Brain microvascular endothelial cell (primary cell): ENCODE results near the gene CACNA2D2.

Experiments used
- DNase-seq: peaks from one replicate; pipeline ENCODE4 v3.0.0-alpha.2; 2020
- H3K27ac ChIP-seq: fragments of 250-450 bp; sonication (Bioruptor Pico); 2 replicates; pipeline ENCODE4 v1.5.1; 2020; ENCODE audit warnings: mild to moderate bottlenecking, moderate library complexity
- H3K27me3 ChIP-seq: fragments of 250-450 bp; sonication (Bioruptor Pico); replicated peaks from 2 replicates; pipeline ENCODE4 v1.5.1; 2020; ENCODE audit warnings: mild to moderate bottlenecking
- H3K36me3 ChIP-seq: fragments of 250-450 bp; sonication (Bioruptor Pico); replicated peaks from 2 replicates; pipeline ENCODE4 v1.5.1; 2020; ENCODE audit warnings: mild to moderate bottlenecking
- H3K4me3 ChIP-seq: 2 replicates; pipeline ENCODE4 v1.5.1; 2011; ENCODE audit warnings: low read depth, mild to moderate bottlenecking, control low read depth, low read length, moderate library complexity
- CTCF ChIP-seq: IDR thresholded peaks from 2 replicates; pipeline ENCODE4 v1.5.1; 2011; ENCODE audit warnings: low read depth, mild to moderate bottlenecking, moderate library complexity, low read length, control low read depth, inconsistent platforms; ENCODE audit errors: missing control alignments
- in situ Hi-C: cut with HindIII; loops from 2 replicates; pipeline ENCODE4 v1.10.0; 2017; ENCODE audit warnings: low sequenced_read_pairs, low pct_ligation_motif_present

CACNA2D2 gene

GRCh38 chr3:50342813-50343633 is 160.4 kb downstream of the CACNA2D2 start:
- peak; percentile 34 for TF ChIP-seq CTCF
- H3K27ac ChIP-seq: no peak overlapping the region
- no peaks in the 10 kb centered on the region for H3K27me3 ChIP-seq
- DNase-seq: no peak
- H3K4me3 ChIP-seq: no peak overlapping the region
- peaks cover 2% of the 10 kb centered on the region for H3K36me3 ChIP-seq
- in situ Hi-C loops: no loop called here

GRCh38 chr3:50341996-50342650 is 161.3 kb downstream of the CACNA2D2 start:
- Histone ChIP-seq H3K4me3 (no peak overlapping the region), H3K27ac (no peak overlapping the region), H3K27me3 (no peaks in the 10 kb centered on the region), H3K36me3 (no peaks in the 10 kb centered on the region)
- no peak for DNase-seq
- no peak for TF ChIP-seq CTCF
- in situ Hi-C loops: no loop called here

- in situ Hi-C loops: no loop called here
- no peak for TF ChIP-seq CTCF
- no peak for DNase-seq
- no peak overlapping the region for H3K27ac ChIP-seq
- no peaks in the 10 kb centered on the region for H3K27me3 ChIP-seq
- H3K36me3 ChIP-seq: no peaks in the 10 kb centered on the region
- H3K4me3 ChIP-seq: peak overlapping the region; percentile 57
Observed at GRCh38 chr3:50341537-50341936, 161.9 kb downstream of the CACNA2D2 start.

GRCh38 chr3:50340448-50341329 is 162.7 kb downstream of the CACNA2D2 start, which contains the start of gene RASSF1:
TSS of gene RASSF1 (minus strand) at chr3:50340836. CDS start at chr3:50340805, 31 bp downstream.
- peak within 1 kb of the TSS; percentile 45 for H3K27ac ChIP-seq
- in situ Hi-C loops: no loop called here
- no peak for DNase-seq
- peak within 1 kb of the TSS; percentile 57 for H3K4me3 ChIP-seq
- TF ChIP-seq CTCF: no peak
- H3K36me3 ChIP-seq: no peaks in the 10 kb centered on the region
- H3K27me3 ChIP-seq: no peaks in the 10 kb centered on the region

- Histone ChIP-seq H3K4me3 (peak overlapping the region; percentile 57), H3K36me3 (no peaks in the 10 kb centered on the region), H3K27ac (peak overlapping the region; percentile 45), H3K27me3 (no peaks in the 10 kb centered on the region)
- DNase-seq: no peak
- no peak for TF ChIP-seq CTCF
- in situ Hi-C loops: no loop called here
Observed at GRCh38 chr3:50340147-50340447, 163.3 kb downstream of the CACNA2D2 start.
